ENCODE results near the gene STK4.
A peak's percentile ranks its signal among the peaks of the same experiment; 100 is the strongest.
"Not testable (repeated sequence)": the region's sequence is repeated elsewhere in the genome, so short reads cannot be mapped to it uniquely, and the experiment has no call there.

Gene STK4

DNA sequence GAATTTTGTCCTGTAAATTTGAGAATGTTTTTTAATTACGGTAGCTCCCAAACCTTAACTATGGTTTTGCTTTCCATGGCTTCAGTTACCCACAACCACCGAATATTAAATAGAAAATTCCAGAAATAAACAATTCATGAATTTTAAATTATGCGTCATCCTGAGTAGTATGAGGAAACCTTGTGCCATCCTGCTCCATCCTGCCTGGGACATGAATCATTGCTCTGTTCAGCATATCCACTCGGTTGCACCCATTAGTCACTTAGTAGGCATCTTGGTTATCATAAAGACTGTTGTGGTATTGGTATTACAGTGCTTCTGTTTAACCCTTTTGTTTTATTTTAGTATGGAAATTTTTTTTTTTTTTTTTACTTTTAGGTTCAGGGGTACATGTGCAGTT, 94.9 kb downstream of the STK4 start:
- no peak overlapping the region for H3K4me3 ChIP-seq (ENCODE audit: low read depth, low read length)
- TF ChIP-seq, protein P1, sequence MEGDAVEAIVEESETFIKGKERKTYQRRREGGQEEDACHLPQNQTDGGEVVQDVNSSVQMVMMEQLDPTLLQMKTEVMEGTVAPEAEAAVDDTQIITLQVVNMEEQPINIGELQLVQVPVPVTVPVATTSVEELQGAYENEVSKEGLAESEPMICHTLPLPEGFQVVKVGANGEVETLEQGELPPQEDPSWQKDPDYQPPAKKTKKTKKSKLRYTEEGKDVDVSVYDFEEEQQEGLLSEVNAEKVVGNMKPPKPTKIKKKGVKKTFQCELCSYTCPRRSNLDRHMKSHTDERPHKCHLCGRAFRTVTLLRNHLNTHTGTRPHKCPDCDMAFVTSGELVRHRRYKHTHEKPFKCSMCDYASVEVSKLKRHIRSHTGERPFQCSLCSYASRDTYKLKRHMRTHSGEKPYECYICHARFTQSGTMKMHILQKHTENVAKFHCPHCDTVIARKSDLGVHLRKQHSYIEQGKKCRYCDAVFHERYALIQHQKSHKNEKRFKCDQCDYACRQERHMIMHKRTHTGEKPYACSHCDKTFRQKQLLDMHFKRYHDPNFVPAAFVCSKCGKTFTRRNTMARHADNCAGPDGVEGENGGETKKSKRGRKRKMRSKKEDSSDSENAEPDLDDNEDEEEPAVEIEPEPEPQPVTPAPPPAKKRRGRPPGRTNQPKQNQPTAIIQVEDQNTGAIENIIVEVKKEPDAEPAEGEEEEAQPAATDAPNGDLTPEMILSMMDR (IDR thresholded peaks at IDR 0.05; ENCODE audit: low read depth, low read length) = no peak
- in situ Hi-C loops (cut with HindIII; ENCODE audit: low sequenced_read_pairs) = no loop called here
- peak; percentile 75 for DNase-seq (ENCODE audit: low read depth, low spot score)

DNA sequence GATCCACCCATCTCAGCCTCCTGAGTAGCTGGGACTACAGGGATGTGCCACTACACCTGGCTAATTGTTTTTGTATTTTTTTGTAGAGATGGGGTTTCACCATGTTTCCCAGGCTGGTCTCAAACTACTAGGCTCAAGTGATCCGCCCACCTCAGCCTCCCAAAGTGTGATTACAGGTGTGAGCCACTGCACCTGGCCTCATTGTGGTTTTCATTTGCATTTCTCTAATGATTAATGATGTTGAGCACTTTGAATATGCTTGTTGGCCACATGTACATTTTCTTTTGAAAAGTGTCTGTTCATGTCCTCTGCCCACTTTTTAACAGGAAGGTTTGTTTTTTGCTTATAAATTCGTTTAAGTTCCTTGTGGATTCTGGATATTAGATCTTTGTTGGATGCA, 96.8 kb downstream of the STK4 start:
- DNase-seq (ENCODE audit: low read depth, low spot score); H3K4me3 ChIP-seq (ENCODE audit: low read depth, low read length); in situ Hi-C loops (cut with HindIII; ENCODE audit: low sequenced_read_pairs): not testable (repeated sequence)

DNA sequence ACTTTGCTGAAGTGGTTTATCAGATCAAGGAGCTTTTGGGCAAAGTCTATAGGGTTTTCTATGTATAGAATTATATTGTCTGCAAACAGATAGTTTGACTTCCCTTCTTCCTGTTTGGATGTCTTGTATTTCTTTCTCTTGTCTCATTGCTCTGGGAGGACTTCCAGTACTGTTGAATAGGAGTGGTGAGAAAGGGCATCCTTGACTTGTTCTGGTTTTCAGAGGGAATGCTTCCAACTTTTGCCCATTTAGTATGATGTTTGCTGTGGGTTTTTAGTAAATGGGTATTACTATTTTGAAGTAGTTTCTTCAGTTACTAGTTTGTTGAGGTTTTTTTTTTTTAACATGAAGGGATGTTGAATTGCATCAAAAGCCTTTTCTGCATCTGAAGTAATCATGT, 98.5 kb downstream of the STK4 start:
- no peak overlapping the region for H3K4me3 ChIP-seq (ENCODE audit: low read depth, low read length)
- in situ Hi-C loops (cut with HindIII; ENCODE audit: low sequenced_read_pairs) = no loop called here
- no peak for DNase-seq (ENCODE audit: low read depth, low spot score)
- TF ChIP-seq, protein P1 (IDR thresholded peaks at IDR 0.05; ENCODE audit: low read depth, low read length) = no peak

DNA sequence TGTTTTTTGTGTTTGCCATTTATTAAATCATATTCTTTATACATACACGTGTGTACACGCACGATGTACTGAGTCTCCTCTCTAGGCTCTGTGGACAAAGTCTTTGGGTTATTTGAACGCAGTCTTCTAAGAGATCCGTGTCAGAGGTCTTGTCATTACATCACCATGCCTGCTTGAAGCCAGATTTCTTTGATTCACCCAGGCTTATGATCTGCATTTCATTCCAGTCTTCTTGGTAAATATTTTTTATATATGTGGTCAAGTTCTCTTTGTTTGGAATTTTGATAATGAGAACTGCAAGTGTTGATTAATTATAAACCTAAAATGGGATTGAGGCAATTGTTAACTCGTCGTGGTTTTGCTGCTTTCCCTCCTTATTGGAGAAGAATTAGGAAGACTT, 100.1 kb downstream of the STK4 start:
- no peak overlapping the region for H3K4me3 ChIP-seq (ENCODE audit: low read depth, low read length)
- TF ChIP-seq, protein P1 (IDR thresholded peaks at IDR 0.05; ENCODE audit: low read depth, low read length) = no peak
- DNase-seq (ENCODE audit: low read depth, low spot score) = no peak
- in situ Hi-C loops (cut with HindIII; ENCODE audit: low sequenced_read_pairs) = no loop called here

DNA sequence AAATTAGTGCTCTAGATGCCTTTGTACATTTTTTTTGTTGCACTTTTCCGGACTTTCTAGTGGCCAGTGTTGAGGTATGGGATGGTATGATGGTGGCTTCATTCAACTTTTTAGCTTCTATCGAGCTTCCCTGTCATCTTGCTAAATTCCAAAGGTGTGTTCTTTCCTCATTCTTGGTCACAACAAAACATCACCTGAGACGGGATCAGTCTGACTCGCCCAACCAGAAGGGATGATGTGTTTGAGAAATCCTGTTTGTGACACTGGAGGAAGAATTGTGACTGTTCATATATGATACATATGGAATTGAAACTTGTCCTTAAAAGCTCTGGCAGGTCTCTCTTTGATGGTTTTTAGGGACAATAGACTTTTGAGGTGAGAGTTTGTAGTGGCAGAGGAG, 100.8 kb downstream of the STK4 start:
- DNase-seq (ENCODE audit: low read depth, low spot score) = no peak
- in situ Hi-C loops (cut with HindIII; ENCODE audit: low sequenced_read_pairs) = no loop called here
- TF ChIP-seq, protein P1 (IDR thresholded peaks at IDR 0.05; ENCODE audit: low read depth, low read length) = no peak
- H3K4me3 ChIP-seq (ENCODE audit: low read depth, low read length) = no peak overlapping the region

DNA sequence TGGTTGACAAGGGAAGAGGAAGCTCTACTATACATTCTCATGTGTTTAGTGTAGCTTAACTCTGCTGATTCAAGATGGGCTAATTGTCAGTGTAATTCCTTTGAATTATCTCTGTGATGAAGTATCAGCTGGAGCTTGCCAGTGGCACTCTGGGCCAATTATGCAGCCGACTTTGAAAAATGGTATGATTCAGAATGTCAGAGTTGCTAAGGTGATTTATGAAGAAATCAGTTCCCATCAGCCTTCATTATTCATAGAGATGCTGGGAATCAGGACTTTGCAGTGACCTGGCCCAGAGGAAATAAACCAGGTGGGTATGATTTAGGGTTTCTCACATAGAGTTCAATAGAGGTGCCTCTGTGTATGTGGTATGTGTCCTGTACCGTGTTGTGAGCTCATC, 101.2 kb downstream of the STK4 start:
- no peak overlapping the region for H3K4me3 ChIP-seq (ENCODE audit: low read depth, low read length)
- TF ChIP-seq, protein P1 (IDR thresholded peaks at IDR 0.05; ENCODE audit: low read depth, low read length) = no peak
- in situ Hi-C loops (cut with HindIII; ENCODE audit: low sequenced_read_pairs) = no loop called here
- DNase-seq (ENCODE audit: low read depth, low spot score) = no peak

DNA sequence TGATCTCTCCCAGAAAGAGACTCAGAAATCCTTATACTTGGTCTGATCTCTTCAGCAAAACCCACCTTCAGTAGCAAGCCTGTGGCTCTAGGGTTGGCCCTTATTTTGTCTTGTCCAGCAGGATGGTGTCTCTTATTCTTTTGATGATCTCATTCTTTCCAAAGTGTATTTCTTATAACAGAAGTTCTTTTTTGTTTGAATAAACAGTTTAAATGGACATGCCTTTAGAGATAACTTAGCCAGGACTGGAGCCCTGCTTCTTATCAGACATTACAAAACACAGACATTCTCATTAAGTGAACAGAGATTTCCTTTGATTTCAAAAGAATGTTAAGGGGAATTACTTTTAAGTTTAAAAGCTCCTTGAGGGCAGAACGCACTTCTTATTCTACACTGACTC, 102.9 kb downstream of the STK4 start:
- no peak for DNase-seq (ENCODE audit: low read depth, low spot score)
- H3K4me3 ChIP-seq (ENCODE audit: low read depth, low read length) = no peak overlapping the region
- in situ Hi-C loops (cut with HindIII; ENCODE audit: low sequenced_read_pairs) = no loop called here
- TF ChIP-seq, protein P1 (IDR thresholded peaks at IDR 0.05; ENCODE audit: low read depth, low read length) = no peak
